Stimulated activated CD8-positive, alpha-beta memory T cell treated with anti-CD3 and anti-CD28 coated beads, Interleukin-15, amount 100 ng/mL, for 1 hour (primary cell): ENCODE measurements around the gene MEF2D.

ENCODE experiments used
- DNase-seq: peaks from one replicate; pipeline ENCODE4 v3.0.0-alpha.2; 2020; ENCODE audit warnings: low read depth

MEF2D gene

GRCh38 chr1:156499842-156500542, 583 bp downstream of the MEF2D start:
- no peak for DNase-seq

DNA sequence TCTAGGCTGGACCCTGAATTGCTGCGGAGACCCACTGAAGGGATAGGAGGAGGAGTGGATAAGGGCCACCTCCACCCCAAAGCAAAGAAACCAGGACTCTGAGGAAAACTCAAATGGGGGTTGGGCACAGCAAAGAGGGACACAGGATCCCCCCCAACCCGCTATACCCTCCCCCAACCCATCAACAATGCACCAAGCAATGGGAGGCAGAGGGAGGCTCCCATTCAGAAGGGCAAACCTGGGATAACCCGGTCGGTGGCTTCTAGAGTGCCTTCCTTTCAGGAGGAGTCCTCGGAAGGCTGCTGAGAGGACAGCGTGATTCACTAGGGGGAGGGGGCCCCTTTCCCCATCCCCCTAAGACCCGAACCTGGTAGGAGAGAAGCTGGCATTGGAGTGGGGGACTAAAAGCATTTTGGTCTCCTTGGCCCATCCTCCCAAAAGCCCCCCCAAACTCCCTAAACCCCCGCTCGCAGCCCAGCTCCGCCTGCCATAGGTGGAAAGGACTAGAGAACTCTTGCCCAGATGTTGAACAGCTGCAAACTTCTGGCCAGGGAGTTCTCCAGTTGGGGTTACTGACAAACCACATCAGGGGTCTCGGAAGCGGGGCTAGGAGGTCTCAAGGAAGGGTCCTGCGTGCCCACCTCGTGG, 1.3 kb downstream of the MEF2D start:
- no peak for DNase-seq

DNA sequence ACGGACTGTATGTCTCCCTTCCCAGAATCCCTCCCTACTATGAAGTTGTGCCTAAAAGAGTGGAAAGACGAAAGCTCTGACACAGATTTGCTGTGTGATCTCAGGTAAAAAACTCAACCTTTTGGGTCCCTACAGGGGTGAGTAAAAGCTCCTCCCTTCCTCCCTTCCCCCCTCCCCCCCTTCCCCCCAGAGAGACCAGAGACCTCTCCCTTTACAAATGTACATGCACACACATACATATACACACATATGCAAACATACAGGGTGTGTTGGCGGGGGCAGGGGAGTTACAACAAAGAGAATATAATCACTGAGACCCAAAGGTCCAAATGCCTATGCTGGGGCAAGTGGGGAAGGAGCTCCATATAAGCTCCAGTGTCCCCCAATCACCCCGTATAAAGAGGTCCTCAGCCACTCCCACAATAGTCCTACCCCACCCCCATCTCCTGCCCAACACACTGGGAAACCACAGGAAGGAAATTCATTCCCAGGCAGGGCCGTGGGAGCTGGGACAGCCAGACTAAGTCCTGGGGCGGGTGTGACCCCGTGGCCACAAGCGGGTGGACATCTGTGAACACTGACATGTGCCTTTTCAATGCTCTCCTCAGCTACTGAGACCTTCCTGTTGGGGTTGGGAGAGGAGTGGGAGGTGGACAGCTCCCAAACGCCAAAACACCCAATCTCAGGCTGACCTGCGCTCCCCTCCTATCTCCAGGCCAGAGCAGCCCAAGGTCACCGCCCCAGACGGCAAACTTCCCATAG, 2.0 kb downstream of the MEF2D start:
- no peak for DNase-seq

GRCh38 chr1:156497743-156498431, 2.7 kb downstream of the MEF2D start:
- no peak for DNase-seq

DNA sequence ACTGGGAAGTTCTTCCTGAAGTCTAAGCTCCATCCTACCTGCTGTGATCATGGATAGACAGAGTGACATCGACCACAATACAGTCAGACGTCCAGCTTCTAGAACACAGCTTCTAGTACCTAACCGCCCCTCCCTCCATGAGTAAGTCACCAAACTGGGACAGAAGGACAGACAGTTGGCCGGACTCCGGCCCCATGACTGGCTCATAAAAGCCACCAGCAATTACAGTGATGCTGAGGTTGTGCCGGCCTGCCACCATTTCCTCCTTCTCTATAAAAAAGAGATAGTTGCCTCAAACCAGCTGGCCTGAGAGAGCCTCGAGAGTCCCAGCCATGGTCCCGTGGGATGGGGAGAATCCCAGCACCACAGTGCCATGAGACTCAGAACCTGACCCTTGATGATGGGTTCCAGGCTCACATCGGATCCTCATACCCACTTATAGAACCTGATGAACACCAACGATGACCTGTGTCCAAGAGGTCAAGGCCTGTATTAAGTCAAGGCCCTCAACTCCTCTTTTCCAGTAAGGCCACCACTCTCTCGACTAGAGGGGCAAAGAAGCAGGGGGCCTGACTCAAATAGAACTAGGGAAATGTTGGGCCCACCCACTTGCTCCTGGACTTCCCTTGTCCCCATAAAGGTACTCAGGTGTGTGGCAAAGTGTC, 3.4 kb downstream of the MEF2D start:
- no peak for DNase-seq

- no peak for DNase-seq
Observed at GRCh38 chr1:156496211-156496761, 4.3 kb downstream of the MEF2D start.

DNA sequence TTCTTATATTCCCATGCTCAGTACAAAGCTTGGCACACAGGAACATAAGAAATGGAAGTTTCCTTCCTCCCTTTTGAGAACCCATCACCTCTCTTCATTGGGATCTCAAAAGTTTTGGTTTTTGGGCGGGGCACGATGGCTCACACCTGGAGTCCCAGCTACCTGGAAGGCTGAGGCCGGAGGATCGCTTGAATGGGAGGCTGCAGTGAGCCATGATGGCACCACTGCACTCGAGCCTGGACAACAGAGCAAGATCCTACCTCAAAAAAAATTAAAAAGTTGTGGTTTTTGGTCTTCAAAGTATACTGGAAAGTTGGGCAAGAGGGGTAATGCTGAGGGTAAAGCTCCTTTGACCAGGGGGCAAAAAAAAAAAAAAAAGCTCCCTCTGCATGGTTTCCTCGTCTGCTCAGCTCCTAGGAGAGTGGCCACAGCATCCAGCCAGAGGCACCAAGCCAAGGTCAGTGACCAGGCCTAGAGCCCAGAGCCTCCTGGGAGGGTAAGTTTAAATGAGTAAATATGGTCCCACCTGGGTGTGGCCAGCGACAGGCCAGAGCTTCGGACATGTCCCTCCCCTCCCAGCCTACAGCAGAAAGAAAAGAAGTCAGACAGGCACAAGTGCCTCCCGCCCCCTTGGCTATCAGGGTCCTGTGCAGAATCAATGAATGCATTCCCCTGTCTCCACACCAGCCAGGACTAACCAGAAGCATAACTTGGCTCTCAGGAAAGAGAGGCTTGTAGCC, 5.0 kb downstream of the MEF2D start:
- DNase-seq, result no peak

DNA sequence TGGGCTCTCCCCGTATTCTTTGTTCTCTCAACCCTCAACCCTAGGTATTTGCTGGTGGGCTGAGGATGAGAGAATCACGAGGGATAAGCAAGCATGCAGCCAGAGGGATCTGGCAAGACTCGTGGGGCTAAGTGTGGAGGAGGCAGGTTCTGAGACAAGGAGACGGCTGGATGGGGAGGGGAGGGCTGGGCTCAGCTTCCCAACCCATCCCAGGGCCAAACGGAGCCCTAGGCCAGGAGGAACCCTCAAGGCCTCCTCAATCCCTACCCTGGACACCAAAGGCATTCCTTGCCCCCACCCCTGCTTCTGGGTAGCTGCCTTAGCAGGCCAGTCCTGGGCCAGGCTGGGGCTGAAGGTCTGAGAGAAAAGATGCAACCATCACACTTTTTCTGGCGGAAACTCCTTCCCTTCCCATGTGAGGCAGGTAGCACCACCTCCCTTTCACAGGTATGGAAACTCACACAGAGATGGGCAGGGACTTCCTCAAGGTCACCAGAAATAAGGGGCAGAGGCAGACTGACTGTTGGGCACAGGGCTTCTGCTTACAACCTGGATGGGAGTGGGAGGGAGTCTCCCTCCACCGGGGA, 6.2 kb downstream of the MEF2D start:
- DNase-seq, result no peak

DNA sequence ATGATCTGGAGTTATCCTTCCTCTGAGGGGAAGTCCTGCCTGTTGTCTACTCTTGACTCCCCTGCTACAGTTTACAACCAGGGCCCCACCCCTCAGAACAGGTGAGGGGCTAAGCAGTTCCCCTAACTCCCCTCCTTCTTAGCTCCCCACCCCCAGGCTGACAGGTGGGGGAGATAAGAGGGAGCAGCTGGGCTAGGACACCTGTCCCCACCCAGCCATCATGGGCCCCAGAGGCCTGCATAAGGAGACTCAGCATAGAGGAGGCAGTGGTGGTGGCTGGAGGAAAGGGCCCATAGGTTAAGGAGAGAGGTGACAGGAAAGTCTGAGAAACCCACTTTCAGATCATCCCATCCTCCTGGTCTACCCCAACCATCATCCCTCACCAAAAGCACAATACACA, 6.8 kb downstream of the MEF2D start:
- DNase-seq, result no peak

DNA sequence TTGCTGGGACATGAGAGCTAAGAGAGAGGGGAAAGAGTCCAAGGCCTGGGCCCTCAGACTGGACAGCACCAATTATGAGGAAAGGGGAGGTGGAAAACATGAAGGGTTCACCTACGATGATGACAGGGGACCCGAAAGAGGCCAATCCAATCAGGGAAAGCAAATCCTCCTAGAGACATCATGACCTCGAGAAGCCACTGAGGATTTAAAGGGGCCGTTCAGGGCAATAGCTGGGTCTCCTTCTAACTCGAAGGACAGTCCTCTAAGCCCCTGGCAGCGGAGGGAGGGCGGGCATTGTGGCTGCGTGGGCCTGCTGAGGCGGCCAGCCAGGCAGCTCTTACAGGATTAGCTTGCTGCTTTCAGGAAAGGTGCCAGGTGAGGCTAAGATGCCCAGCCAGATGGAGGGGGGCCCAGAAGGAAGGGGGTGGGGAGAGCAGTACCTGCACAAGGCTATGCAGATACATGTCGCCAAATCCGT, 7.4 kb downstream of the MEF2D start:
- DNase-seq, result no peak

- DNase-seq, result no peak
Observed at GRCh38 chr1:156492591-156493080, 7.9 kb downstream of the MEF2D start.

DNA sequence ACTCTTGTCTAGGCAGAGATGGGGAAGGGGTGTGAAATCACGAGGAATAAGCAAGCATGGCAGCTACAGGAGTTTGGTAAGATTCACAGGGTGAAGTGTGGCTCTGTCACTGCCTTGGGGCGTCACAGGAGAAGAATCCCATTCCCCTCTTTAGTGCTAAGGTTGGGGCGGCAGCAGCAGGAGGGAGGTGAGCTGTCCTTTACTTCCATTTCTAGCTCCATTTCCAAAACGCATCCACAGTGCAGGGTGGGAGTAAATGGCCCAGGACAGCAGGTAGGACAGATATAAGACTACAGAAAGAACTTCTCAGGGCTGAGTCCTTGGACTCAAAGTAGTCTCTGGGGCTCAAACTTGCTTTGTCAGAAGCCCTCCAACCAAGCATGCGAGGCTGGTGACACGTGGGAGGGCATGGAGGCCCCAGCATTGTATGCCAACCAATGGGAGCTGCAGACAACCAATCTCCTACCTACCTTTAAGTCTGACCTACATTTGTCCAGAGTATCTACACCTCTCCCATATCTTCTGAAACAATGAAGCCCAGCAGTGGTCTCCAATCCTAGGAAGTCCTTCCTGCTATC, 8.5 kb downstream of the MEF2D start:
- no peak for DNase-seq

DNA sequence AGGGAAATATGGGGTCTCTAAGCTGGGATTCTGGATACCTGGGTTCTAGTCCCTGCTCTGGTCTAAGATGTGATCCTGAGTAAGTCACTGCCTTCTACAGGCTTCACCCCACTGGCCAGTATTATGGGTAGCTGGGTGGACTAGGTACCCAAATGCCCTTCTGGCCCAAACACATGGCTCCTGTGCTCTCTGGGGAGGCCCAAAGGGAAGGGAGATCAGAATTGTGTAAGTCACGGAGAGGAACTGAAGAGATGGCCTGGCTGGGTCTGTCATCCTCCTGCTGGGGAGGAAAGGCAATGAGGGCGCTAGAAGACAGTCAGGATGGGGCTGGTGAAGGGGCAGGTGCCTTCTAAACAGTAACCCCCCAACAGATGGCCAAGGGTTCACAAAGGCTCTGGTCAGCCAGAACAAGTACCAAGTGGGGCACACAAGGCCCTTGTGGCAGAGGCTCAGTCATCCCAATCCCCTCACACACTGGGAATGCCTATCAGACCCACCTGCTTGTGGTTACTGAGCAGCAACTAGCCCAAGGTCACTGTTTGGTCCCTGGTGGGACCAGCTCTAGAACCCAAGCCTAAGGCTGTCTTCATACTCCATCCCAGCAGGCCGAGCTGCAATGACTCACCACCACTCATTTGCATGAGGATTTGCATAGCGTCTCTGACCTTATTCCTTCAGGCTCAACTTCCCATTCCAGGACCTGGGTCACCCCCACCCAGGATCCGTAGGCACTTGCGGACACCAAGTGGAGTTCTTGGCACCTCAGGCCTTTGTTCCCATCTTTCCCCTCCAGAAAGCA, 9.2 kb downstream of the MEF2D start:
- no peak for DNase-seq

- no peak for DNase-seq
Observed at GRCh38 chr1:156490401-156491032, 10.1 kb downstream of the MEF2D start.

- DNase-seq, result no peak
Observed at GRCh38 chr1:156489935-156490293, 10.7 kb downstream of the MEF2D start.

- no peak for DNase-seq
Observed at GRCh38 chr1:156489166-156489934, 11.2 kb downstream of the MEF2D start.

DNA sequence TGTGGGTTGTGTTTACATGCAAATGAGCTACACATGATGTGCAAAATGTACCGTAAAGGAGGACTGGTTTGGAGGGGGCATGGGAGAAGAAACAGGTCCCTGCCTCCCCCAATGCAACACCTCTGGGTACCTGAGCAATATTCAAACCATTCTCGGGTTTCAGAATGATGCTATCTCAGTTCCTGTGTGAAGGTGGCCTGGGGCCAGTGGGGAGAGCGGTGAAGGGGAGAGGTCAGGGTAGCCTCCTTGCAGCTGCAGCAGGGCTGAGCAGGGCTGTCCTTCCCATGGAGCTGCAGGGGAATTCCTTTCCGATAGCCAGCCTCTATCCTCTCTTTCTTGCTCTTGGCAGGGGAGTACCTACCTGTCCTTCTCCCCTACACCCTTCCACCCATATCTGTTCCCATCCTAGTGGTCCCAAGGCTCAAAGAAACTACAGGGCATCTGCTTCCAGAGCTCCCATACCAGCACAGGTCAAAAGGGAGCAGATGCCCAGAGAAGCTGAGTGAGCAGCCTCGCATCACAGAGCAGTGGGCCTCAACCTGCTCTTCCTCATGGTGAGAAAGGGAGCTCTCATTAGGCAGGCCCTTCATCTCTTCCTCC, 11.9 kb downstream of the MEF2D start:
- DNase-seq, result no peak
